HPDE6-E6E7 (cell line): ENCODE results near the gene RAD51C.
"Not testable (repeated sequence)": the region's sequence is repeated elsewhere in the genome, so short reads cannot be mapped to it uniquely, and the experiment has no call there.

Experiments used
- DNase-seq: peaks from one replicate; pipeline ENCODE4 v3.0.0; 2011; ENCODE audit warnings: missing footprints; ENCODE audit errors: extremely low spot score

RAD51C gene

DNA sequence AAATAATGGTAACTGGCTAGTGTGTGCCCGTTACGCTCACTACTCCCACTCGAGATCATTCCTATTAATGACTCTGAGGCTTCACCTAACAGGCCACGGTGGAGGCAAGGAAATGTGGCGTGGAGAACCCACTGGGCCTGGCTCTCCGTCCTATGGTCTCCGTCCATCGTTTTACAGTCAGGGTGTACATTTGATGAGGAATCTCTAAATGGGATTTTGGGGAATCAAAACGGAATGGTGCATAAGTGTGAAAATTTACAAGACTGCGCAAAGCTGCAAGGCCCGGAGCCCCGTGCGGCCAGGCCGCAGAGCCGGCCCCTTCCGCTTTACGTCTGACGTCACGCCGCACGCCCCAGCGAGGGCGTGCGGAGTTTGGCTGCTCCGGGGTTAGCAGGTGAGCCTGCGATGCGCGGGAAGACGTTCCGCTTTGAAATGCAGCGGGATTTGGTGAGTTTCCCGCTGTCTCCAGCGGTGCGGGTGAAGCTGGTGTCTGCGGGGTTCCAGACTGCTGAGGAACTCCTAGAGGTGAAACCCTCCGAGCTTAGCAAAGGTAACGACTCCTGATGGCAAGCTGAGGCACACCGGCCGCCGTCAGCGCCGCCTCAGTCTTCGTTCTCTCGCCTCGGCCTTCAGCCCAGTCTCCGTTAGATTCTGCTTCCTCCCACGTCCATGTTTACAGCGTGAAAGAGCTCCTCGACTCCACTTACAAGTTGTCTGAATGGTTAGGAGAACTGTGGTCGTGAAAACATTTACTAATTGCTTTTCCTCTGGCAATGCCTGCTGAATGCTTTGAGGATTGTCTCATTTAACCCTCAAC lies at the start of gene RAD51C:
Gene RAD51C (plus strand): TSS at position 364 of the 817 bp plus-strand sequence. CDS start 42 bp downstream, at position 406.
- DNase-seq: peak; percentile 84

GRCh38 chr17:58643147-58643546 lies 49.3 kb upstream of the RAD51C start:
- peak; percentile 54 for DNase-seq

- no peak for DNase-seq
Observed at GRCh38 chr17:58648236-58648635, 44.2 kb upstream of the RAD51C start.

DNA sequence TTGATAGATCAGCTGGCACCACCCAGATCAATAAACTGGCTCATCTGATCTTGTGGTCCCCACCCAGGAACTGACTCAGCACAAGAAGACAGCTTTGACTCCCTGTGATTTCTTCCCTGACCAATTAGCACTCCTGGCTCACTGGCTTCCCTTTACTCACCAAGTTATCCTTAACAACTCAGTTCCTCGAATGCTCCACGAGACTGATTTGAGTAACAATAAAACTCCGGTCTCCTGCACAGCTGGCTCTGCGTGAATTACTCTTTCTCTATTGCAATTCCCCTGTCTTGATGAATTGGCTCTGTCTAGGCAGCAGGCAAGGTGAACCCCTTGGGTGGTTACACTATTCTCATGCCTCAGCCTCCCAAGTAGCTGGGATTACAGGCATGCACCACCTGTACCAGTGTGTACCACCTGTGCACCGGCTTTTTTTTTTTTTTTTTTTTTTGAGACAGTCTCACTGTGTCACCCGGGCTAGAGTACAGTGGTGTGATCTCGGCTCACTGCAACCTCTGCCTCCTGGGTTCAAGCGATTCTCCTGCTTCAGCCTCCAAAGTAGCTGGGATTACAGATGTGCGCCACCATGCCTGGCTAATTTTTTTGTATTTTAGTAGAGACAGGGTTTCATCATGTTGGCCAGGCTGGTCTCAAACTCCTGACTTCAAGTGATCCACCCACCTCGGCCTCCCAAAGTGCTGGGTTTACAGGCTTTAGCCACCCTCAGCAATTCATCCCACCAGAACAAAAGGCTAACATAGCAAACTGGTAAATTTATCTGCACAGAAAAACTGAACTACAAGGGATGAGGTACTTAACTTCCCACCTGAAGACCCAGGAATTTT lies 34.2 kb upstream of the RAD51C start:
- DNase-seq: not testable (repeated sequence)

GRCh38 chr17:58658804-58659713 lies 33.3 kb upstream of the RAD51C start:
- peak; percentile 76 for DNase-seq

DNA sequence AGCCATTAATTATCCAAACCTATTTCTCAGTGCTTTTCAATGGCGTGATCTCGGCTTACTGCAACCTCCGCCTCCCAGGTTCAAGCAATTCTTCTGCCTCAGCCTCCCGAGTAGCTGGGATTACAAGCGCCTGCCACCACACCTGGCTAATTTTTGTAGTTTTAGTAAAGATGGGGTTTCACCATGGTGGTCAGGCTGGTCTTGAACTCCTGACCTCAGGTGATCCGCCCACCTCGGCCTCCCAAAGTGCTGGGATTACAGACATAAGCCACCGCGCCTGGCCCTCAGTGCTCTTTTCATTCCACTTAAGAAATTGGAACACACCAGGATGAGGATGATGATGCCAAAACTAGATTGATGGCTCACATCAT lies 32.7 kb upstream of the RAD51C start:
- DNase-seq: not testable (repeated sequence)

- DNase-seq: no peak
Observed at GRCh38 chr17:58660621-58661020, 31.8 kb upstream of the RAD51C start.

DNA sequence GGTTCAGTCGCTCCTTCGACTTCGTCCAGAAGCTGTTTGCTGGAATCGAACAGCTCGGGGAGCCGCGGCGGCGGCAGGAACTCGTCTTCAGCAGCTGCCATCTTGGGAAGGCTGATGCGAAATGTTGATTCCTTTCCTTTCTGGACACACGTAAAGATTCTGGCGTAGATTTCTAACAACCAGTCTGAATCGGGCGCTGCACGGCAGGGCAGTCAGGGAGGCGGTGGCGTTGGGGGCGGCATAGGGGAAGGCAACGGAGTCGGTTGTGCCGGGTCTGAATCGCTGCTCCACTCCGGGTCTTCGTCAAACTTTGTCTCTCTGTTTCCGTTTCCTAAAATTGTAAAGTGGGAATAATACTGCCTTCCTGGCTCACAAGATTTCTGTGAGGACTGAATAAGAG lies 30.9 kb upstream of the RAD51C start:
- no peak for DNase-seq

DNA sequence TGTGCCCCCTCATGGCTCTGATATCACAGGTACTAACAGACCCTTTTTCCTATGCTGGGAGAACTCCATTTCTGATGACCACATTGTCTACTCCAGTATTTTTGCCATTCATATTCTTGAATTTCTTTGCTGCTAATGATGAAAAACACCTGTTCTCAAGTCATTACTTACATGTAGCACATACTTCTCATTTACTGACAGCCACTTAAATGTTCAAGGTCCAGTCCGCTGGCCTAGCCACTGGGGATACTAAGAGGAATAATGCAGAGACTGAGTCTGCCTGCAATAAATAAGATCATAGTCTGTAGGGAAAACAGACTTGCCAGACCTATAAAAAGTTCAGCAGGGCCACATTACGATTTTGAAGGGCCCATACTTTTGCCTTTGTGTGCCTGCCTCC lies 28.1 kb upstream of the RAD51C start:
- no peak for DNase-seq

- DNase-seq: no peak
Observed at GRCh38 chr17:58665946-58666857, 26.2 kb upstream of the RAD51C start.

DNA sequence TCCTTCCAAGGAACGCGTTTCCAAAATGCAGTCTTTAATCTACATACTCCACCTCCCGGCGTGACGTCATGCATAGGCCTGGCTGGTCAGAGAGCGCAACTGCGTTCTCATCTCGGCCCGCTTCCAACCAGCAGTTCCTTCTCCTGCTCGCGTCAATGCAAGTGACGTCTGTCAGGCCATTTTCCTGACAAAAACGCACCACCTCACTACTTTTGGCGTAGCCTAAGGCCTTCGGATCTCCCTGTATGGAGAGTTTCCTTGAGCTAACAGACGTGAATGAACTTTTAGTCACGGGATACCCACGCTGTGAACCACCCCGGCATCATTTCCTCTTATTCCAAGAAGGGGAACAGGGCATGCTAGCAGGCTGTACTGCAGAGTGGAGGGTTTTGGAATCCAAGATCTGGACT lies 25.5 kb upstream of the RAD51C start:
- DNase-seq: no peak

DNA sequence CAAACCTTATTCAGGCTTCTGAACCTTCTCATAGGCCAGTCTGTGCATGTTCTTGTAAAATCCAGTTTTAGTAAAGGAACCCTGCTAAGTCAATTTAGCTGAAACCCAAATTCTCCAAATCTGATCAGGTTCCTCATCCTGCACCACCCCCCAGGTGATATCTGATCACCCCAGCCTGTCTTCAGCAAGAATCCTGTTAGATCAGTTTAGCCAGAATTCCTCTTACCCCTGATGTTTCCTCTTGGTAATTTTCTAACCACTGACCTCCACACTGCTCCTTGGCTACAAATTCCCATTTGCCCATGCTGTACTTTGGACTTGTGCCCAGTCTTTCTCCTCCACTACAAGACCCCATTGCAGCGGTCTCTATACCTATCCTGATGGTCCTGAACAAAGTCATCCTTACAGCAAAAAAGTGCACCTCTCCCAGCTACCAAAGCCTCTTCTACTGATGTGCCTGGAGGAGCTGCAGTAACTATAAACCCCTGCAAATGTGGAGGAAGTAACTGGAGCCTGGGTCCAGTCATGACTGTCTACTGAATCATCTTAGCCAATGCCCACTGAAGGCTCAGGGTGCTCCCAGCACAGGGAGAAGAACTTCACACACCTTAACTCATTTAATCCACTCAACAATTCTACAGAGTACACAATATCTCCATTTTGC lies 24.3 kb upstream of the RAD51C start:
- DNase-seq: peak; percentile 76

GRCh38 chr17:58668598-58668935 lies 23.8 kb upstream of the RAD51C start:
- no peak for DNase-seq

GRCh38 chr17:58669853-58670252 lies 22.5 kb upstream of the RAD51C start:
- DNase-seq: no peak

DNA sequence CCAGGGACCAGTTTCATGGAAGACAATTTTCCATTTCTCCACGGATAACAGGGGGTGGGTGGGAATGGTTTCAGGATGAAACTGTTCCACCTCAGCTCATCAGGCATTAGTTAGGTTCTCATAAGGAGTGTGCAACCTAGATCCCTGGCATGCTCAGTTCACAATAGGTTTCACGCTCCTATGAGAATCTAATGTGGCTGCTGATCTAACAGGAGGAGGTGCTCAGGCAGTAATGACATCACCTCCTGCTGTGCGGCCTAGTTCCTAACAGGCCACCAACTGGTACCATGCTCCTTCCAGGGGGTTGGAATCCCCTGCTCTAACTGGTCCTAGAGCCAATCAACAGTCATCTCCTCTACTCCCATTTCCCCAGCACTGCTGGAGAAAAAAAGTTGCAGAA lies 20.4 kb upstream of the RAD51C start:
- DNase-seq: no peak

DNA sequence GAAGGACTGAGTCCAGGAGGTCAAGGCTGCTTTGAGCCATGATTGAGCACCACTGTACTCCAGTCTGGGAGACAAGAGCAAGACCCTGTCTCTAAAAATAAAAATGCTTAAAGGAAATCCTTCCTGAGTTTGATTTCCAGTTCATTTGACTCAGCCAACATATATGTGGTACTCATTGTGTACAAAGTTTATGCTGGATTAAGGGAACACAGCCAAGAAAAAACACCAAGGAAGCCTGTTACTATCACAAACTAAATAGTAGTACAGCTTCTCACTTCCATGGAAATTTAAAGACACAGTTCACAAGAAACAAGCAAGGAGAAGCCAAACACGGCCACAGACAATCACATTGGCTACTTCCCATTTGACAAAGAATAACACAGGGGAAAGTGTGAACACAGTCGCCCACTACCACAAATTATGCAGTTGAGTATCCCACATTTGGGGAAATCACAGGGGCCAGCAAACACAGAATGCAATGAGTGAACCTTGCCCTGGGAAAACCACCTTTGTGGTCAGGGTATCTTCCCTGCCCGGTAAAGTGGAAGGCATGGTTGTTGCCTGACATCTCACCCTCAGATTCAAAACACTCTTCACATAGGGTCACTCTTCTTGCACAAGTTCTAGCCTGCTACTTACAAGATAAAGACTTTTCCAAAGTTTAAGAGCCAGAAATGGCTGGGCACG lies 15.1 kb upstream of the RAD51C start:
- no peak for DNase-seq

- not testable (repeated sequence) for DNase-seq
Observed at GRCh38 chr17:58678287-58678686, 14.1 kb upstream of the RAD51C start.

DNA sequence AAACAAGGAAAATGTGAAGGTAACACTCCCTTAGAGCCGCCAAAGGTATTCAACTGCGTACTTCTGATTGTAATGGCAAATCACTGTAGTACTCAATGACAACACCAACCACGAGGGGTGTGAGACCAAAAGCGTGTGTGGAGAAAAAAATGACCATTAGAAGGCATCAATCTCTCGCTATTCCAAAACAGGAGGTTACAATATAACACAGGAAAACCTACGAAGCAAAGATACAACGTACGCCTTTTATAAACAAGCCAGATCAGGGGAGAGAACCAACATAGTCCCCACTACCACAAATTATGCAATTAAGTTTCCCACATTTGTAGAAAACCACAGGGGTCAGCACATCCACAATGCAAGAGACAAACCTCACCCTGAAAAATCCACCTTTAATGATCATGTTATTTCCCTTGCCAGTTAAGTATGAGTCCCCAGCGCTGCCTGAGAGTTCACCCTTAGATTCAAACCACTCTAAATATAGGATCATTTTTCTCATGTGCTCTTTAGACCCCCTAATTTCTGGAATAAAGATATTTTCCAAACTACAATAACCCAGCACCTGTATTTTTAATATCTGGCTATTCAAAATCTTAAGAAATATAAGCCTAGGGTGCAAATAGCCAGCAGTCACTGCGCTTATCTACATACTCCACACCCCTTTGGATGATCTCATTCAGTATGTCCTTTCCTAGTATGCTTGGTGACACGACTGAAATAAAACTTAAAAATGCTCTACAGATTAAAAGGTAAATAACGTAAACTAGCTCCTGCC lies 13.0 kb upstream of the RAD51C start:
- DNase-seq: no peak

DNA sequence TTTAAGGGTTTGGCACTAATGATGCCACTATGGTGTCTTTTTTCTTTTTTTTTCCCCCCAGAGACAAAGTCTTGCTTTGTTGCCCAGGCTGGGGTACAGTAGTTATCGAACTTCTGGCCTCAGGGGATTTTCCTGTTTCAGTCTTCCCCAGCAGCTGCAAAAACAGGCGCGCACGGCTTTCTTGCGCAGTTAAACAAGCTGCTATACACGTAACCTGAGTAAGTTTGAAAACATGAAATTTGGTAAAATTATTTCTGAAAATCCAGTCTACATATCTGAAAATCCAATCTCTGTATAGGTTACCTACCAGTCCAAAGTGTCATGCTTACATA lies 12.4 kb upstream of the RAD51C start:
- DNase-seq: no peak
